WTC11 (cell line): ENCODE data around the gene CBFA2T2. TPM values are rescaled to one million over a fixed set of nuclear protein-coding genes. Genes with fewer than 3 reads are reported as not detected.

Source experiments
- ATAC-seq: fragments of 200-7000 bp; cut with Tn5 transposase; 2 replicates; pipeline ENCODE4 v1.10.0; 2021; ENCODE audit warnings: mild to moderate bottlenecking, moderate library complexity
- CTCF ChIA-PET: fragments of 300-600 bp; sonication (Branson Sonifier 250); formaldehyde crosslinking; loops from one replicate; lab custom pipeline; 2021; ENCODE audit warnings: antibody characterized with exemption; lab: Charles Lee
- POLR2A ChIA-PET: fragments of 350-600 bp; sonication (Branson Sonifier 250); formaldehyde crosslinking; loops from one replicate; lab custom pipeline; 2021; ENCODE audit warnings: antibody characterized with exemption; lab: Charles Lee
- DNase-seq: peaks from one replicate; pipeline ENCODE4 v3.0.0; 2021; ENCODE audit warnings: low spot score
- H3K27ac Mint-ChIP-seq: 2 replicates; pipeline ENCODE4 v1.8.0; 2021; ENCODE audit warnings: mixed read lengths
- H3K27me3 Mint-ChIP-seq: 2 replicates; pipeline ENCODE4 v1.8.0; 2021; ENCODE audit warnings: low read depth, mild to moderate bottlenecking, moderate library complexity, mixed read lengths
- H3K36me3 Mint-ChIP-seq: 2 replicates; pipeline ENCODE4 v1.8.0; 2021; ENCODE audit warnings: mixed read lengths
- H3K4me1 Mint-ChIP-seq: 2 replicates; pipeline ENCODE4 v1.8.0; 2022; ENCODE audit warnings: mixed read lengths
- H3K4me3 Mint-ChIP-seq: 2 replicates; pipeline ENCODE4 v1.8.0; 2021; ENCODE audit warnings: mild to moderate bottlenecking, moderate library complexity, mixed read lengths
- H3K9me3 Mint-ChIP-seq: 2 replicates; pipeline ENCODE4 v1.8.0; 2021; ENCODE audit warnings: mixed read lengths
- CBFB ChIP-seq: sonication (generic); formaldehyde crosslinking; IDR thresholded peaks from 2 replicates; pipeline ENCODE4 v1.8.1; 2022; ENCODE audit warnings: mild to moderate bottlenecking, low read depth, missing genetic modification reagents
- FOXP1 ChIP-seq: sonication (generic); formaldehyde crosslinking; IDR thresholded peaks from 2 replicates; pipeline ENCODE4 v1.8.0; 2022; ENCODE audit warnings: missing genetic modification reagents, mild to moderate bottlenecking, moderate library complexity, borderline replicate concordance
- GABPB1 ChIP-seq: sonication (generic); formaldehyde crosslinking; IDR thresholded peaks from 2 replicates; pipeline ENCODE4 v1.8.1; 2023; ENCODE audit warnings: mild to moderate bottlenecking, missing genetic modification reagents
- MYBL2 ChIP-seq: sonication (generic); formaldehyde crosslinking; IDR thresholded peaks from 2 replicates; pipeline ENCODE4 v1.8.1; 2023; ENCODE audit warnings: mild to moderate bottlenecking, moderate library complexity, missing genetic modification reagents
- NFE2L1 ChIP-seq: sonication (generic); formaldehyde crosslinking; IDR thresholded peaks from 2 replicates; pipeline ENCODE4 v1.8.1; 2023; ENCODE audit warnings: missing genetic modification reagents
- SP1 ChIP-seq: sonication (generic); formaldehyde crosslinking; conservative IDR thresholded peaks from 2 replicates; pipeline ENCODE4 v1.8.1; 2022; ENCODE audit warnings: missing genetic modification reagents
- TP53 ChIP-seq: sonication (generic); formaldehyde crosslinking; IDR thresholded peaks from 2 replicates; pipeline ENCODE4 v1.8.1; 2023; ENCODE audit warnings: mild to moderate bottlenecking, missing genetic modification reagents
- ZNF317 ChIP-seq: sonication (generic); formaldehyde crosslinking; IDR thresholded peaks from 2 replicates; pipeline ENCODE4 v1.8.1; 2023; ENCODE audit warnings: low read depth, mild to moderate bottlenecking, moderate library complexity, missing genetic modification reagents, borderline replicate concordance
- total RNA-seq: library from RNA; stranded (reverse); gene quantifications from 3 replicates; pipeline ENCODE4 v1.2.3, GENCODE V29; 2021
- TF ChIP-seq, protein P1 (sequence below): sonication (generic); formaldehyde crosslinking; IDR thresholded peaks from 2 replicates; pipeline ENCODE4 v1.8.1; 2022; ENCODE audit warnings: missing genetic modification reagents, borderline replicate concordance
- TF ChIP-seq, protein P2 (sequence below): sonication (generic); formaldehyde crosslinking; IDR thresholded peaks from 2 replicates; pipeline ENCODE4 v1.8.1; 2023; ENCODE audit warnings: mild to moderate bottlenecking, missing genetic modification reagents
- TF ChIP-seq, protein P3 (sequence below): sonication (generic); formaldehyde crosslinking; IDR thresholded peaks from 2 replicates; pipeline ENCODE4 v1.8.0; 2022; ENCODE audit warnings: missing genetic modification reagents
- TF ChIP-seq, protein P4 (sequence below): sonication (generic); formaldehyde crosslinking; IDR thresholded peaks from 2 replicates; pipeline ENCODE4 v1.8.1; 2022; ENCODE audit warnings: low read depth, mild to moderate bottlenecking, moderate library complexity, missing genetic modification reagents, borderline replicate concordance

CBFA2T2 gene
- total RNA-seq, 1 experiment from 2014 or later: 22.1 TPM

DNA sequence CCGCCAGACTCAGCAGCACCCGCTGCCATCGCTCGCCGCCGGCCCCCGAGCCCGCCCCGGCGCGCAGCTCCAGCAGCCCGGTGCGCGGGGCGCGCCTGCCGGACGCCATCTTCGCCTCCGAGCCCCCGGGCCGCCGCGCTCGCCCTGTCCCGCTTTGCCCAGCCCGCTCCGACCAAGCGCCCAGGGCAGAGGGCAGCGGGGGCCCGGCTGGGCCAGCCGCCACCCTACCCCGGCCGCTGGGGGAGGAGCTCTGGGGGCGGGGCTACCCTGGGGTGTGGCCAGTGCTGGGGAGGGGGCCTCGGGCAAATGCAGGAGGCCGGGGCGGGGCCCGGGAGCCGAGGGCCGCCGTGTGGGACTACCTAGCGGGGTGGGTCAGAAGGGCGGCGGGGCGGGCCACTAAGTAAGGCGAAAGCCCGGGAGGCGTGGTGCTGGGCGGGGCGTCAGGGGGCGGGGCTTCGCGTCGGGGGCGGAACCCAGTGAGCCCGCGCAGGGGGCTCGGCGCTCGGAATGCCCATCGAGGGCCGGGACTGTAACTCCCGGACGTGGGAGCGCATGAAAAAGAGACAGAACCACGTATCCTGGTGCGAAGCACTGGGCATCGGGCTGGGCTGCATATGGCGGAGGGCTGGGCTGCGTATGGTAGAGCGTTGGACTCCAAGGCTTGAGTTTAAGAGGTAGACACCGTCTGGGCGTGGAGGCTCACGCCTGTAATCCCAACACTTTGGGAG is 46.2 kb upstream of the CBFA2T2 start, which contains the start of gene SNTA1:
TSS of gene SNTA1 (minus strand) at position 252 of the 728 bp plus-strand sequence. CDS start at position 109, 143 bp downstream.
- ATAC-seq: peak; percentile 94
- POLR2A ChIA-PET: interaction anchor here (0.5 to 1.1 kb wide), 3 partner anchors 34 to 111 kb away, joined by 3 read pairs; partner anchors contain the start of gene CDK5RAP1
- TF ChIP-seq CBFB: 0 out of 2 replicates have a peak, but pooled peaks have one; percentile 31
- TF ChIP-seq SP1: peak; percentile 36; the same call in 1 of the 2 replicates
- TF ChIP-seq NFE2L1: 0 out of 2 replicates have a peak, but pooled peaks have one; percentile 16
- TF ChIP-seq FOXP1 (CRISPR knock-in tag): 0 out of 2 replicates have a peak, but pooled peaks have one; percentile 30
- TF ChIP-seq MYBL2 (CRISPR knock-in tag): 0 out of 2 replicates have a peak, but pooled peaks have one; percentile 38
- no peak for TF ChIP-seq ZNF317 (CRISPR knock-in tag)
- TF ChIP-seq, protein P1, sequence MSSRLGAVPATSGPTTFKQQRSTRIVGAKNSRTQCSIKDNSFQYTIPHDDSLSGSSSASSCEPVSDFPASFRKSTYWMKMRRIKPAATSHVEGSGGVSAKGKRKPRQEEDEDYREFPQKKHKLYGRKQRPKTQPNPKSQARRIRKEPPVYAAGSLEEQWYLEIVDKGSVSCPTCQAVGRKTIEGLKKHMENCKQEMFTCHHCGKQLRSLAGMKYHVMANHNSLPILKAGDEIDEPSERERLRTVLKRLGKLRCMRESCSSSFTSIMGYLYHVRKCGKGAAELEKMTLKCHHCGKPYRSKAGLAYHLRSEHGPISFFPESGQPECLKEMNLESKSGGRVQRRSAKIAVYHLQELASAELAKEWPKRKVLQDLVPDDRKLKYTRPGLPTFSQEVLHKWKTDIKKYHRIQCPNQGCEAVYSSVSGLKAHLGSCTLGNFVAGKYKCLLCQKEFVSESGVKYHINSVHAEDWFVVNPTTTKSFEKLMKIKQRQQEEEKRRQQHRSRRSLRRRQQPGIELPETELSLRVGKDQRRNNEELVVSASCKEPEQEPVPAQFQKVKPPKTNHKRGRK (CRISPR knock-in tag): 0 out of 2 replicates have a peak, but pooled peaks have one; percentile 15
- TF ChIP-seq, protein P2, sequence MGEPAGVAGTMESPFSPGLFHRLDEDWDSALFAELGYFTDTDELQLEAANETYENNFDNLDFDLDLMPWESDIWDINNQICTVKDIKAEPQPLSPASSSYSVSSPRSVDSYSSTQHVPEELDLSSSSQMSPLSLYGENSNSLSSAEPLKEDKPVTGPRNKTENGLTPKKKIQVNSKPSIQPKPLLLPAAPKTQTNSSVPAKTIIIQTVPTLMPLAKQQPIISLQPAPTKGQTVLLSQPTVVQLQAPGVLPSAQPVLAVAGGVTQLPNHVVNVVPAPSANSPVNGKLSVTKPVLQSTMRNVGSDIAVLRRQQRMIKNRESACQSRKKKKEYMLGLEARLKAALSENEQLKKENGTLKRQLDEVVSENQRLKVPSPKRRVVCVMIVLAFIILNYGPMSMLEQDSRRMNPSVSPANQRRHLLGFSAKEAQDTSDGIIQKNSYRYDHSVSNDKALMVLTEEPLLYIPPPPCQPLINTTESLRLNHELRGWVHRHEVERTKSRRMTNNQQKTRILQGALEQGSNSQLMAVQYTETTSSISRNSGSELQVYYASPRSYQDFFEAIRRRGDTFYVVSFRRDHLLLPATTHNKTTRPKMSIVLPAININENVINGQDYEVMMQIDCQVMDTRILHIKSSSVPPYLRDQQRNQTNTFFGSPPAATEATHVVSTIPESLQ (CRISPR knock-in tag): no peak
- Mint-ChIP-seq H3K27ac (peak within 1 kb of the TSS; percentile 80), H3K27me3 (peaks cover 42% of the 10 kb centered on the region), H3K9me3 (peaks cover 5% of the 10 kb centered on the region), H3K4me1 (peaks cover 12% of the 10 kb centered on the region), H3K36me3 (peaks cover 3% of the 10 kb centered on the region; the same call in 1 of the 2 replicates), H3K4me3 (peak within 1 kb of the TSS; percentile 86)
- CTCF ChIA-PET: interaction anchor here (0.5 to 3.8 kb wide), 19 partner anchors 10 to 992 kb away, joined by 3 to 31 read pairs (median 4); partner anchors contain the start of genes ACTL10 and CBFA2T2
- DNase-seq: peak; percentile 97

DNA sequence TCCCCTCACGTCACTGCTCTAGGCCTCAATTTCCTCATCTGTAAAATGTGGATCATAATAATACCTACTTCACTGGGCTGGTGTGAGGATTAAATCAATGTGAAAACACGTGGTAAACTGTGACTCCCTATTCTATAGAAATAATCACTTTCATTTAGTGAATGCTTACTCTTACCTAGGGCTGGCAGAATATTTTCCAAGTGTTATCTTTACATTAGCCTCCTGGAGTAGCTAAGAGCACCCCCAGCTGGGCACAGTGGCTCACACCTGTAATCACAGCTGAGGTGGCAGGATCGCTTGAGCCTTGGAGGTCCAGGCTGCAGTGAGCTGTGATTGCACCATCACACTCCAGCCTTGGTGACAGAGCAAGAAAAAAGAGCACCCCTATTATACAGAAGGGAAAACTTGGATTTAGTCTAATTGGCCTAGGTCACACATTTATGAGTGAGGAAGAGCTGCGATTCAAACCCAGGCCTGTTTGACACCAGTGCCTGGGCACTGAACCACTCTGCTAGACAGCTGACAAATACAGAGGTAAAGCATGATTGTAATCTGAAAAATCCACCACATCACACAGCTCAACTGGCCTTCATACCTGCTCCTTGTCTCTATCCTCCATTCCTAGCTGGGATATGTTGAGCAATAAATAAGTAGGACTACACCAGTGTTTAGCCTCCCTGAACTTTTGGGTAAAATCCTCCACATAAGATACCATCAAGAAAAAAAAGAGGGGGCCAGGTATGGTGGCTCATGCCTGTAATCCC is 44.9 kb upstream of the CBFA2T2 start:
- H3K27me3 Mint-ChIP-seq: peaks cover 42% of the 10 kb centered on the region
- peaks cover 3% of the 10 kb centered on the region; the same call in 1 of the 2 replicates for H3K36me3 Mint-ChIP-seq
- peaks cover 5% of the 10 kb centered on the region for H3K9me3 Mint-ChIP-seq
- ATAC-seq (no peak), DNase-seq (peak; percentile 27)
- H3K27ac Mint-ChIP-seq: no peak overlapping the region
- no peak for TF ChIP-seq TP53 (CRISPR knock-in tag)
- TF ChIP-seq GABPB1: peak; percentile 56; the same call in 1 of the 2 replicates
- TF ChIP-seq, all 79 proteins: peak for 1
- Mint-ChIP-seq H3K4me1 (peaks cover 12% of the 10 kb centered on the region), H3K4me3 (peak overlapping the region; percentile 86)
- ChIA-PET POLR2A (interaction anchor here (0.5 to 0.7 kb wide), 2 partner anchors 11 to 22 kb away, joined by 3 to 4 read pairs; no protein-coding TSS in a partner anchor), CTCF (interaction anchor here (0.6 to 3.8 kb wide), 17 partner anchors 13 to 993 kb away, joined by 3 to 31 read pairs (median 4); partner anchors contain the start of genes ACTL10 and CBFA2T2)

DNA sequence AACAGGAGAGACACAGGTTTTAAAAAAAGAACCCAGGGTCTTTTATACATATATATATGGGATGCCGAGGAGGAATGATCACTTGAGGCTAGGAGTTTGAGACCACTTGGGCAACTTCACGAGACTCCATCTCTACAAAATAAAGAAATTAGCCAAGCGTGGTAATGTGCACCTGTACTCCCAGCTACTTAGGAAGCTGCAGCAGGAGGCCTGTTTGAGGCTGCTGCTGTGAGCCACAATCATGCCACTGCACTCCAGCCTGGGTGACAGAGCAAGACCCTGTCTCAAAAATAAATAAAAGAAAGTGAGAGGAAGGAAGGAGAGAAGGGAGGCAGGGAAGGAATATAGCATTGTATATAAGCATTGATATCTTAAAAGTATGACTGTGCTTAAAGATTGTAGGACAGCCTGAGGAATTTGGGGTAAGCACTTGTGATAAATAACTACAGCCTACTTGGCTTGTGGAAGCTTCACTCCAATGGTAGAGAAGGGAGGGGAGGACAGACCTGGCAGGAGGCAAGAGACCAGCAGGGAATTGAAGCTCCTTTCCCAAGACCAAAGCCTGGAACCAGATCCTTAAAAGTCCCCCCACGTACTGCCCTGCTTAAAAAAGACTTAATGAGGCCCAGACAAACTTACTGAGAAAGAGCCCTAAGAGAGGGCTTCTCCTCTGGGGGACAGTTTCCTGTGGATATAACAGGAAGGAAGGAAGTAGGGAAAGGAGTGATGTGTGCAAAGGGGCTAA is 43.8 kb upstream of the CBFA2T2 start:
- H3K27me3 Mint-ChIP-seq: peaks cover 40% of the 10 kb centered on the region
- DNase-seq (no peak), ATAC-seq (no peak)
- H3K4me3 Mint-ChIP-seq: no peak overlapping the region
- POLR2A ChIA-PET: no interaction called here
- H3K9me3 Mint-ChIP-seq: peaks cover 5% of the 10 kb centered on the region
- H3K36me3 Mint-ChIP-seq: peaks cover 3% of the 10 kb centered on the region; the same call in 1 of the 2 replicates
- H3K4me1 Mint-ChIP-seq: peaks cover 12% of the 10 kb centered on the region
- CTCF ChIA-PET: interaction anchor here (2.2 to 3.8 kb wide), 2 partner anchors 11 to 207 kb away, joined by 8 to 27 read pairs; no protein-coding TSS in a partner anchor
- H3K27ac Mint-ChIP-seq: no peak overlapping the region
- no peak for TF ChIP-seq MYBL2 (CRISPR knock-in tag)
- TF ChIP-seq, protein P3, sequence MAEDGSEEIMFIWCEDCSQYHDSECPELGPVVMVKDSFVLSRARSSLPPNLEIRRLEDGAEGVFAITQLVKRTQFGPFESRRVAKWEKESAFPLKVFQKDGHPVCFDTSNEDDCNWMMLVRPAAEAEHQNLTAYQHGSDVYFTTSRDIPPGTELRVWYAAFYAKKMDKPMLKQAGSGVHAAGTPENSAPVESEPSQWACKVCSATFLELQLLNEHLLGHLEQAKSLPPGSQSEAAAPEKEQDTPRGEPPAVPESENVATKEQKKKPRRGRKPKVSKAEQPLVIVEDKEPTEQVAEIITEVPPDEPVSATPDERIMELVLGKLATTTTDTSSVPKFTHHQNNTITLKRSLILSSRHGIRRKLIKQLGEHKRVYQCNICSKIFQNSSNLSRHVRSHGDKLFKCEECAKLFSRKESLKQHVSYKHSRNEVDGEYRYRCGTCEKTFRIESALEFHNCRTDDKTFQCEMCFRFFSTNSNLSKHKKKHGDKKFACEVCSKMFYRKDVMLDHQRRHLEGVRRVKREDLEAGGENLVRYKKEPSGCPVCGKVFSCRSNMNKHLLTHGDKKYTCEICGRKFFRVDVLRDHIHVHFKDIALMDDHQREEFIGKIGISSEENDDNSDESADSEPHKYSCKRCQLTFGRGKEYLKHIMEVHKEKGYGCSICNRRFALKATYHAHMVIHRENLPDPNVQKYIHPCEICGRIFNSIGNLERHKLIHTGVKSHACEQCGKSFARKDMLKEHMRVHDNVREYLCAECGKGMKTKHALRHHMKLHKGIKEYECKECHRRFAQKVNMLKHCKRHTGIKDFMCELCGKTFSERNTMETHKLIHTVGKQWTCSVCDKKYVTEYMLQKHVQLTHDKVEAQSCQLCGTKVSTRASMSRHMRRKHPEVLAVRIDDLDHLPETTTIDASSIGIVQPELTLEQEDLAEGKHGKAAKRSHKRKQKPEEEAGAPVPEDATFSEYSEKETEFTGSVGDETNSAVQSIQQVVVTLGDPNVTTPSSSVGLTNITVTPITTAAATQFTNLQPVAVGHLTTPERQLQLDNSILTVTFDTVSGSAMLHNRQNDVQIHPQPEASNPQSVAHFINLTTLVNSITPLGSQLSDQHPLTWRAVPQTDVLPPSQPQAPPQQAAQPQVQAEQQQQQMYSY (CRISPR knock-in tag): no peak
- TF ChIP-seq, protein P1 (CRISPR knock-in tag): no peak
- TF ChIP-seq, protein P4, sequence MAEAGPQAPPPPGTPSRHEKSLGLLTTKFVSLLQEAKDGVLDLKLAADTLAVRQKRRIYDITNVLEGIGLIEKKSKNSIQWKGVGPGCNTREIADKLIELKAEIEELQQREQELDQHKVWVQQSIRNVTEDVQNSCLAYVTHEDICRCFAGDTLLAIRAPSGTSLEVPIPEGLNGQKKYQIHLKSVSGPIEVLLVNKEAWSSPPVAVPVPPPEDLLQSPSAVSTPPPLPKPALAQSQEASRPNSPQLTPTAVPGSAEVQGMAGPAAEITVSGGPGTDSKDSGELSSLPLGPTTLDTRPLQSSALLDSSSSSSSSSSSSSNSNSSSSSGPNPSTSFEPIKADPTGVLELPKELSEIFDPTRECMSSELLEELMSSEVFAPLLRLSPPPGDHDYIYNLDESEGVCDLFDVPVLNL (CRISPR knock-in tag): no peak
